Prostate gland (tissue), 2 donors: ENCODE results near the gene SYT6.

Experiments
- CTCF ChIP-seq, 4 experiments: fragments of 200-600 bp in 2 of 4; fragments of 450-650 bp in 2 of 4; sonication (generic) in 2 of 4; IDR thresholded peaks; 1 replicate in 3 of 4; 2 replicates in 1 of 4; pipeline ENCODE4 v1.5.1; 2016 to 2019; ENCODE audit warnings: antibody characterized with exemption in 4 of 4, mild to moderate bottlenecking in 2 of 4, moderate library complexity in 2 of 4
- POLR2A ChIP-seq: fragments of 450-650 bp; IDR thresholded peaks from one replicate; pipeline ENCODE4 v1.6.1; 2016; ENCODE audit warnings: antibody characterized with exemption, mild to moderate bottlenecking
- POLR2AphosphoS5 ChIP-seq: sonication (generic); formaldehyde crosslinking; IDR thresholded peaks from one replicate; pipeline ENCODE4 v1.6.1; 2017; ENCODE audit warnings: antibody characterized with exemption

DNA sequence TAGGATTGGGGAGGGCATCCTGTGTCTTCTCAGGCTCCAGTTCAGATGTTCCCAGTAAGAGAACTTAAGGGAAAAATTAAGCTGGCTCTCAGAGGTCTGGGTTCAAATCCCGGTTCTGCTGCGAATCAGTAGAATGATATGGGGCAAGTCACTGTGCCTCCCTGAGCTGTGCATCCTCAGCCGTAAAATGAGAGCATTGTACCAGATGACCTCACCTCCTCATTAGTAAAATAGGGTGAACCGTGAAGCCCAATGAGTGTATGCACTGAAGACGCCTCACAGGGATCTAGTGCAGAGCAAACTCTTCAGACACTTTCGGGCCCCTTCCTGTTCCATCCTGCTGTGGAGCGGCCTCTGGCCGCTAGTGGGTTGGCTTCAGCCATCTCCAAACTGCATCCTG, 36.0 kb downstream of the SYT6 start:
- TF ChIP-seq POLR2A (no peak), CTCF (IDR thresholded peaks at IDR 0.05) (no peak), POLR2AphosphoS5 (no peak)
